Measurements from ENCODE around the gene HIVEP1.

DNA sequence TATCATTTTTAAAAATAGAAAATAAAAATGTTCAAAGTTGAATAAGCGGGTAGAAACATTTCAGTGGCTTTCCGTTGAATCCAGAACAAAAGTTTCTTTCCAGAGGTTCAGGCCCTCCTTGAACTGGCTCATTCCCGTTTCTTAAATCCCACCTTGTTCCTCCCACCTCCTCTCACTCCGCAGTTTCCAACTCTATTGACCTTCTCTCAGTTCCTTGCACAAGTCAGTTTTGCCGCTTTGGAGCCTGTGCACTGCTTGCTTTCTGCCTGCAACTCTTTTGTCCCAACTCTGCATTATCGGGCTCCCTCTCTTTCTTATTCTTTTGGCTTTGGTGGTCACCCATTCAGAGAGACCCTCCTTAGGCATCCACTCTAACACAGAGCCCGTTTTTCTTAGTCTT is 178.1 kb downstream of the HIVEP1 start:
- TF ChIP-seq CTCF (IDR thresholded peaks at IDR 0.05), result no peak
- no peak for TF ChIP-seq POLR2A (IDR thresholded peaks at IDR 0.05)

All from Peyer's patch (tissue), 4 donors.